Middle frontal gyrus (tissue), 1 donor: ENCODE results near the gene COX15.
"Not testable (repeated sequence)": the region's sequence is repeated elsewhere in the genome, so short reads cannot be mapped to it uniquely, and the experiment has no call there.

Experiments
- DNase-seq: peaks from one replicate; pipeline ENCODE4 v3.0.0-alpha.2; 2015; ENCODE audit warnings: low spot score; ENCODE audit errors: extremely low spot score

COX15 gene

GRCh38 chr10:99740933-99741559, 9.1 kb upstream of the COX15 start:
- no peak for DNase-seq

- DNase-seq, result no peak
These were observed 8.3 kb upstream of the COX15 start for GRCh38 chr10:99740260-99740659.

GRCh38 chr10:99734111-99734510, 2.2 kb upstream of the COX15 start:
- DNase-seq, result not testable (repeated sequence)

GRCh38 chr10:99733366-99733765, 1.4 kb upstream of the COX15 start:
- no peak for DNase-seq

- no peak for DNase-seq
These were observed 458 bp downstream of the COX15 start for GRCh38 chr10:99731306-99732032.

GRCh38 chr10:99730026-99730425, 1.9 kb downstream of the COX15 start:
- no peak for DNase-seq

GRCh38 chr10:99720387-99720786, 11.5 kb downstream of the COX15 start:
- DNase-seq, result no peak

- no peak for DNase-seq
These were observed 17.5 kb downstream of the COX15 start for GRCh38 chr10:99714446-99714845.

- no peak for DNase-seq
These were observed 20.7 kb downstream of the COX15 start for GRCh38 chr10:99711129-99711719.

- no peak for DNase-seq
These were observed 22.3 kb downstream of the COX15 start for GRCh38 chr10:99709480-99710229.

GRCh38 chr10:99708428-99709012, 23.4 kb downstream of the COX15 start:
- DNase-seq, result no peak

GRCh38 chr10:99700649-99701048, 31.3 kb downstream of the COX15 start:
- no peak for DNase-seq

- DNase-seq, result no peak
These were observed 33.3 kb downstream of the COX15 start for GRCh38 chr10:99698504-99699080.

GRCh38 chr10:99695761-99696160, 36.2 kb downstream of the COX15 start:
- DNase-seq, result no peak

GRCh38 chr10:99693933-99694583, 37.9 kb downstream of the COX15 start:
- DNase-seq, result no peak

GRCh38 chr10:99689461-99689860, 42.5 kb downstream of the COX15 start:
- no peak for DNase-seq

- no peak for DNase-seq
These were observed 46.3 kb downstream of the COX15 start for GRCh38 chr10:99685597-99685967.

GRCh38 chr10:99682752-99683151, 49.2 kb downstream of the COX15 start:
- no peak for DNase-seq
